AG09309 (cell line): ENCODE data around the gene CUEDC2.
A peak's percentile ranks its signal among the peaks of the same experiment; 100 is the strongest.

Source experiments
- DNase-seq: peaks from one replicate; pipeline ENCODE4 v3.0.0-alpha.2; 2010; ENCODE audit warnings: low read depth
- H3K4me3 ChIP-seq: 2 replicates; pipeline ENCODE4 v1.5.1; 2011; ENCODE audit warnings: mild to moderate bottlenecking, low read depth, low read length, moderate library complexity; ENCODE audit not compliant: control insufficient read depth
- CTCF ChIP-seq: IDR thresholded peaks from 2 replicates; pipeline ENCODE4 v1.5.1; 2011; ENCODE audit warnings: mild to moderate bottlenecking, low read depth, low read length, inconsistent platforms; ENCODE audit not compliant: insufficient read depth, control insufficient read depth; ENCODE audit errors: missing control alignments

The CUEDC2 gene

GRCh38 chr10:102420714-102421506 is 11.5 kb downstream of the CUEDC2 start, which contains the start of gene FBXL15:
Gene FBXL15, plus strand, starts transcription at chr10:102420836. Its CDS starts 294 bp downstream, at chr10:102421130.
- peak within 1 kb of the TSS; percentile 83 for H3K4me3 ChIP-seq
- no peak for TF ChIP-seq CTCF
- DNase-seq: peak; percentile 86

- TF ChIP-seq CTCF: no peak
- DNase-seq: no peak
Measured at GRCh38 chr10:102420181-102420713, 12.1 kb downstream of the CUEDC2 start.

GRCh38 chr10:102419269-102420180 is 12.8 kb downstream of the CUEDC2 start:
- no peak for TF ChIP-seq CTCF
- H3K4me3 ChIP-seq: peak overlapping the region; percentile 83
- DNase-seq: no peak

More at GRCh38 chr10:102420181-102420713, 12.1 kb downstream of the CUEDC2 start:
- H3K4me3 ChIP-seq: peak overlapping the region; percentile 83

GRCh38 chr10:102418622-102419268 is 13.6 kb downstream of the CUEDC2 start, which contains the start of gene PSD:
Gene PSD, minus strand, starts transcription at chr10:102418785. Its CDS starts 1,747 bp downstream, at chr10:102417038.
- no peak for DNase-seq
- no peak for TF ChIP-seq CTCF
- H3K4me3 ChIP-seq: peak within 1 kb of the TSS; percentile 83

GRCh38 chr10:102416695-102417094 is 15.7 kb downstream of the CUEDC2 start:
- DNase-seq: no peak
- no peak overlapping the region for H3K4me3 ChIP-seq
- TF ChIP-seq CTCF: no peak

GRCh38 chr10:102416283-102416682 is 16.1 kb downstream of the CUEDC2 start:
- no peak overlapping the region for H3K4me3 ChIP-seq
- no peak for TF ChIP-seq CTCF

More at GRCh38 chr10:102416283-102416682, 16.1 kb downstream of the CUEDC2 start:
- no peak for DNase-seq
